Measurements from ENCODE around the gene PNRC1.
"Not testable (repeated sequence)": the region's sequence is repeated elsewhere in the genome, so short reads cannot be mapped to it uniquely, and the experiment has no call there.

The PNRC1 gene

DNA sequence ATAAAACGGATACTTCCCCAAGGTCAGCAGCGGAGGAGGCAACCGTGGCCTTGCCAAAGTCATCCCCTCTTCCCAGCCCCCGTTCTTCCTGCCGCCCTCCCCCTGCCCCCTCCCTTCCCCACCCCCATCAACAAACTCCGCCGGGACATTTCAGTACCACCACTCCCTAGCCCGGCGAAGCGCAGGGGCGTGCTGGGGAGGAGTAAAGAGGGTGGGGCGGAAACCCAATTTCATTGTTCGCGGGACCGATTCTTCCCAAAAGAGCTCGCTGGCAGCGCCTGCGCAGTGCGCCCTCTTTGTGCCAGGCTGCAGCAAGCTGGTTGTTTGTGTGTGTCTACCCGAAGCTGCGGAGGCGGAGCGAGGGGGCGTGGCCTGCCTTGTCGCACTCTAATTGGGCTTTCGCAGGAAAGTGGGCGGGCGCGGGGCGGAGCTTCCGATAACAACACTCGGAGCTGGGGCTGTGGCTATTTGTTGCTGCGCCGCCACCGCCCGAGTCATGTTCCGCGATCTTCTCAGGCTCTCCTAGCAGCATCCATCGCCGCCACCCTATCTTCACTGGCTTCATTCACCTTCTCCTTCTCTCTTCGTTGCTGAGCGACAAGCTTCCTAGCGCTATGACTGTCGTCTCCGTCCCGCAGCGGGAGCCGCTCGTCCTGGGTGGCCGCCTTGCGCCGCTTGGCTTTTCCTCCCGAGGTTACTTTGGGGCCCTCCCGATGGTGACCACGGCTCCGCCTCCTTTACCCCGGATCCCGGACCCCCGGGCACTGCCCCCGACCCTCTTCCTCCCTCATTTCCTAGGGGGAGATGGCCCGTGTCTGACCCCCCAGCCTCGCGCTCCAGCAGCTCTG, at the start of gene PNRC1:
Gene PNRC1 (plus strand): TSS at position 471 of the 848 bp plus-strand sequence. CDS start 144 bp downstream, at position 615.
- peak; percentile 100 for DNase-seq

GRCh38 chr6:89032599-89032998, 48.0 kb upstream of the PNRC1 start:
- DNase-seq: no peak

- no peak for DNase-seq
Measured at GRCh38 chr6:89033461-89033860, 47.1 kb upstream of the PNRC1 start.

GRCh38 chr6:89034116-89034515, 46.4 kb upstream of the PNRC1 start:
- DNase-seq: not testable (repeated sequence)

GRCh38 chr6:89034586-89035251, 45.8 kb upstream of the PNRC1 start:
- DNase-seq: no peak

GRCh38 chr6:89035252-89036101, 45.1 kb upstream of the PNRC1 start:
- DNase-seq: no peak

DNA sequence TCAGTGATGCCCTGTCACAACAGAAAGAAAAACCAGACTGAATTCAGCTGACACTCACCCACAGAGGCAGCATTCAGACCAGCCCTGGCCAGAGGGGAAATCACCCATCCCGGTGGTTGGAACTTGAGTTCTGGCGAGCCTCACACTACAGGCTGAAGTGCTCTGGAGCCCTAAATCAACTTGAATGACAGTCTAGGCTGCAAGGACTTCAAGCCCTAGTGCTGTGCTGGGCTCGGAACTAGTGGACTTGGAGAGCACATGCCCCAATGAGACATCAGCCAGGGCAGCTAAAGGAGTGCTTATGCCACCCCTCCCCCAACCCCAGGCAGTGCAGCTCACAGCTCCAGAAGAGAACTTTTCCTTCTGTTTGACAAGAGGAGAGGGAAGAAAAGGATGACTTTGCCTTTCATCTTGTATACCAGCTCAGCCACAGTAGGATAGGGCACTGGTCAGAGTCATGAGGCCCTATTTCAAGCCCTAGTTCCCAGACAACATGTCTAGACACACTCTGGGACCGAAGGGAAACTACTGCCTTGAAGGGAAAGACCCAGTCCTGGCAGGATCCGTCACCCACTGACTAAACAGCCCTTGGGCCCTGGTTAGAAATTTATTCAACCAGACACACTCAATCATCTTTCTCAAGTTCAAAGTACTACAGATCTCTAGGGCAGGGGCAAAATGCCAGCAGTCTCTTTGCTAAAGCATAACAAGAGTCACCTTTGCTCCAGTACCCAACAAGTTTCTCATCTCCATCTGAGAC, 43.2 kb upstream of the PNRC1 start:
- no peak for DNase-seq

DNA sequence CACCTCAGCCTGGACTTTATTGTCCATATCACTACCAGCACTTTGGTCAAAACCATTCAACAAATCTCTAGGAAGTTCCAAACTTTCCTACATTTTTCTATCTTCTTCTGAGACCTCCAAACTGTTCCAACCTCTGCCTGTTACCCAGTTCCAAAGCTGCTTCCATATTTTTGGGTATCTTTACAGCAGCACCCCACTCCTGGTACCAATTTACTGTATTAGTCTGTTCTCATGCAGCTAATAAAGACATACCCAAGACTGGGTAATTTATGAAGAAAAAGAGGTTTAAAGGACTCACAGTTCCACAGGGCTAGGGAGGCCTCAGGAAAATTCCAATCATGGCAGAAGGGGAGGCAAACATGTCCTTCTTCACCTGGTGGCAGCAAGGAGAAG, 42.7 kb upstream of the PNRC1 start:
- not testable (repeated sequence) for DNase-seq

- DNase-seq: no peak
Measured at GRCh38 chr6:89042664-89043063, 37.9 kb upstream of the PNRC1 start.

DNA sequence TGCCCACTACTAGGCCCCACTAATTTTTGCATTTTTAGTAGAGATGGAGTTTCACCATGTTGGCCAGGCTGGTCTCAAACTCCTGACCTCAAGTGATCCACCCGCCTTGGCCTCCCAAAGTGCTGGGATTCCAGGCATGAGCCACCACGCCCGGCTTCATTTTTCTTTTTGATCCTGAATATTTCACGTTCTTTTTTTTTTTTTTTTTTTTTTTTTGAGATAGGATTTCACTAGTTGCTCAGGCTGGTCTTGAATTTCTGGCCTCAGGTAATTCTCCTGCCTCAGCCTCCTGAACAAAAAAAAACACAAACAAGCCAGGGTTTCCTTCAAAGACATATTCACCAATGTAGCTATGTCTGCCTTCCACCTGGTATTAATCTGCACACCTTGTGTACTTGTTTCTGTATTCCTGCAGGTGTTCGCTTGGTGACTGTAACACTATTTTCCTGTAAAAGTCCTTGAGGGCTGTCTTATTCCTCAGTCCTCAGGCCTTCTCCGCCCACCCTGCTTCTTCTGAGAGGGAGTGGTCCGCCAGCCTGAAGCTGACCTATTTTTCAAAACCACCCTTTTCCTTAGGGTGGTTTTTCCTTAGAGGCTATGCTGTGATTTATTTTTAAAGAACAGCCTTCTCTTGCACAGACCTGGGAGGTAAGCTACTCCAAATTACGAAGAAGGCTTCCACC, 36.1 kb upstream of the PNRC1 start:
- DNase-seq: no peak

DNA sequence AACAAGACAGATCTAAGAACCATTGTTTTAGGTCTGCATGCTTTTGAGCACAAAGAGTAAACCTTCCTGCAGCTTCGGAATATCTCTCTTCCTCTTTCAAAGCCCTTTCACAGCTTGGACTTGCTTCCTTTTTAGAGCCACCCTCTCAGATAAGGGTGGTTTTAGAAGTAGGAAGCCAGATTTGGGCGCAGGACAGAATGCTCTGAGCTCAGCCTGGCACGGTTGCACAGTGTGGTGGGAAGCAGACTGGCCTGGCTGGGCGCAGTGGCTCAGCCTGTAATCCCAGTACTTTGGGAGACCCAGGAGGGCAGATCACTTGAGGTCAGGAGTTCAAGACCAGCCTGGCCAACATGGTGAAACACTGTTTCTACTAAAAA, 35.6 kb upstream of the PNRC1 start:
- DNase-seq: no peak

DNA sequence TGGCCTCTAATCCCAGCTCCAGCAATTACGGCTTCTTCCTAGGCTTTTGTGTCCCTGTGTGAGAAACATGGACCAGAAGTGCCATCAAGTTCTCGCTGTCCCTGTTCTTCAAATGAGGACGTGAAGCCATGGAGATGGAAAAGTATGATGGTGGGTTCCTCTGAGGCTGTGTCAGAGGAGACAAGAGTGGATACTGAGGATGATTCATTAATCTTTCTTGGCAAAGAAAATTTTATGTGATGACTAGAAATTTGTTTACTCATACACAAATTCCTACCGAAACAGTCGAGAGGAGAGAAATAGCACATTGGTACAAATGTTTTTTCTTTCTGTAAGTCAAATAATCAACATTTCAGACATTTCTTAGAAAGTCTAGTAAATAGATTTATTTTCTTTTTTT, 35.0 kb upstream of the PNRC1 start:
- DNase-seq: no peak

GRCh38 chr6:89047473-89047872, 33.1 kb upstream of the PNRC1 start:
- no peak for DNase-seq

DNA sequence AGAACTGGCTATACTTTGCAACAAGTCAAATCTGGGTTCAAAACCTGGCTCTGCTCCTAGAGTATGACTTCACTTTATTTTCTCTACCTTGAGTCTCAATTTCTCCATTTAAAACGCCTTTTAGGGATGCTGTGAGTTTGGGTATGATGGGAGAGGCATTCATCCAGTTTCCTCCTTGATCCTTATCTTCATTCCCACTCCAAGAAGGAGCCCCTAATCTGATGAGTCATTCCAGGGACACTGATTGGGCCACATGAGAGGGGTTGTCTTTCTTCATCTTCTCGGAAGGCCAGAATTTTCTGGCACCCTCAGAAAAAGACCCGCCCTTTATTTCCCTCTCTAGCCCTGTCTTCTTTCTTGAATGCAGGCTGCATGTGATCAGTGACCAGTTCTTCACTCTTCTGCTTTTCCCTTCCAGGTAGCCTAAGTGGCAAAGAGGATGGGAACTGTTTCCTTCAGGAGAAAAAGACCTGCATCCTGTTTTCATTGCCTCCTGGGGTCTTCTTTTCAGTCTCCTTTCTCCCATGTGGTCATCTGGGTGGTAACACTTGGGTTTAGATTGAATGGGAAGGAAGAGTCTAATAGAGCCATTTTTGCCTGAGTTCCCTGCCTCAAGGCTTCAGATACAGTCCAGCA, 32.1 kb upstream of the PNRC1 start:
- DNase-seq: no peak

DNA sequence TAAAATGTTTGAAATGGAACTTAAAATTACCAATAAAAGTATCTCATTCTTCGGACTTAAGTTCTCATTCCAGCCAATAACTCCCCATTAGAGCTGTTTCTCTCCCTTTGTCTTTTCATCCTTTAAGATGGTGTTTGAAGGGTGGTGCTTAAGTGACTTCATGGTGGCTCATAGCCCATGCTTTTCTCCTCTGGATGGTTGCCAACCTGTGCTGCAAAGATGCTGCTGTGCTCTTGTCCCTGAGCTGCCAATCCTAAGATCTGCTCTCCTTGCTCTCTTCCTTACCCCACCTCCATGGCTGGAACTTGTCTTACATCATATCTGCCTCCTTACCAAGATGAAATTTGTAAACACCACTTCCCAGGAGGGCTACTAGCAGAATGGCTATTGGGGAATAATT, 31.6 kb upstream of the PNRC1 start:
- no peak for DNase-seq

DNA sequence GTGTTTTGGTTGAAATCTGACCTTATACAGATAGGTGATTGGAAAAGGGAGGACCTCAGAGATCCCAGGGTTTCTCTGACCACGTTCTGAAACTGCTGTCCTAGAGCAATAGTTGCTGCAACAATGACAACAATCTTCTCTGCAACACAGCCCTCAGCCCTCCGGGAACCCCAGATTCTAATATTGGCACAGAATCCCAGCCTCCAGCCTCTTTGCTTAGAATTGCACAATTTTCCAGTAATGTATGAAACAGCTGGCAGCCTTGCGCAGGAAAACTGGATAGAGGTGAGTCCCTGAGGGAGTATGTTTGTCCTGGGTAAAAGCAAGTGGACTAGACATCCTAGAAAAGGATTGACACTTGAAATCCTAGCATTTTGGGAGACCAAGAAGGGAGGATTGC, 30.4 kb upstream of the PNRC1 start:
- DNase-seq: no peak

- DNase-seq: no peak
Measured at GRCh38 chr6:89050697-89051096, 29.9 kb upstream of the PNRC1 start.

- no peak for DNase-seq
Measured at GRCh38 chr6:89051676-89052075, 28.9 kb upstream of the PNRC1 start.

DNA sequence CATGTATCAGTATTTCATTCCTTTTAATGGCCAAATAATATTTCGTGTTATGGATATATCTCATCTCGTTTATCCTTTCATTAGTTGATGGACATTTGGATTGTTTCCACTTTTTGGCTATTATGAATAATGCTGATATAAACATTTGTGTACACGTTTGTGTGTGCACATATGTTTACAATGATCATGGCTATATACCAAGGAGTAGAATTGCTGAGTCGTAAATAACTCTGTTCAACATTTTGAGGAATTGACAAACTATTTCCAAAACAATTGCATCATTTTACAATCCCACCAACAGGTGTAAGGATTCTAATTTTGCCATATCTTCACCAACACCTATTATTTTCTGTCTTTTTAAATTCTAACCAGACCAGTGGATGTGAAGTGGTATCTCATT, 26.3 kb upstream of the PNRC1 start:
- DNase-seq: no peak

DNA sequence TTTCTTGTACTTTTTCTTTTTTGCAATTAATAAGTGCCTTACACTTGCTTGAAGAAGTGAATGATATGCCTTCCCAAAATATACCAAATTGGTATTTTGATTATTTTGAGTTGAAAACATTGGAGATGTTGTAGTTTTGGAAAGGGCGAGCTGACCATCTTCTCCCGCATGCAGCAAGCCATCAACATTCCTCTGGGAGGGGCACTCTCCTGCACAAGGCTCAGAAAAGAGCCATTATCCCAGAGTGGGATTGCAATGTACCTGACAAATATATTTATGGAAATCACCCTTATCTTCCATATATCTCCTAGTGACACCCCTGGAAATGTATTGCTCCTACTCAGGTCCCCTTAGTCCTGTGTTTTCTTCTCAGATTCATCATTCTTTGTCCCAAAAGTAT, 22.8 kb upstream of the PNRC1 start:
- no peak for DNase-seq

- no peak for DNase-seq
Measured at GRCh38 chr6:89058627-89059026, 21.9 kb upstream of the PNRC1 start.

GRCh38 chr6:89059227-89059626, 21.3 kb upstream of the PNRC1 start:
- no peak for DNase-seq
